Astrocyte (in vitro differentiated cells and primary cell): Measurements from ENCODE around the gene KHK. TPM values are rescaled to one million over a fixed set of nuclear protein-coding genes. Genes with fewer than 3 reads are reported as not detected.

ENCODE experiments used
- DNase-seq: peaks from one replicate; pipeline ENCODE4 v3.0.0-alpha.2; 2010; ENCODE audit warnings: low read depth
- FAIRE-seq: peaks from 2 replicates; lab custom pipeline; 2011; peaks lifted over from hg19 to GRCh38; lab: Jason Lieb, UNC
- H2AFZ ChIP-seq: 2 replicates; pipeline ENCODE4 v1.6.0; 2012; ENCODE audit warnings: low read depth, low read length, inconsistent platforms
- H3K27ac ChIP-seq: 2 replicates; pipeline ENCODE4 v1.5.1; 2011; ENCODE audit warnings: low read depth, low read length, inconsistent platforms
- H3K27me3 ChIP-seq: 2 replicates; pipeline ENCODE4 v1.6.0; 2011; ENCODE audit warnings: low read length, inconsistent platforms; ENCODE audit not compliant: insufficient read depth
- H3K36me3 ChIP-seq: 2 replicates; pipeline ENCODE4 v1.5.1; 2011; ENCODE audit warnings: low read length, inconsistent platforms; ENCODE audit not compliant: insufficient read depth
- H3K4me1 ChIP-seq: 2 replicates; pipeline ENCODE4 v1.5.1; 2011; ENCODE audit warnings: low read length, inconsistent platforms; ENCODE audit not compliant: insufficient read depth
- H3K4me2 ChIP-seq: 2 replicates; pipeline ENCODE4 v1.6.0; 2012; ENCODE audit warnings: low read length, inconsistent platforms
- H3K4me3 ChIP-seq: 2 replicates; pipeline ENCODE4 v1.5.1; 2011; ENCODE audit warnings: low read depth, mild to moderate bottlenecking, low read length, inconsistent platforms; ENCODE audit not compliant: insufficient read depth
- H3K79me2 ChIP-seq: 2 replicates; pipeline ENCODE4 v1.6.0; 2012; ENCODE audit warnings: mild to moderate bottlenecking, low read length, inconsistent platforms; ENCODE audit not compliant: insufficient read depth
- H3K9ac ChIP-seq: 2 replicates; pipeline ENCODE4 v1.6.0; 2012; ENCODE audit warnings: mild to moderate bottlenecking, low read length, inconsistent platforms
- H3K9me3 ChIP-seq: 2 replicates; pipeline ENCODE4 v1.5.1; 2012; ENCODE audit warnings: low read depth, mild to moderate bottlenecking, low read length, inconsistent platforms; ENCODE audit not compliant: insufficient read depth
- H4K20me1 ChIP-seq: 2 replicates; pipeline ENCODE4 v1.6.0; 2012; ENCODE audit warnings: low read length, inconsistent platforms; ENCODE audit not compliant: insufficient read depth
- H3K27ac Mint-ChIP-seq: one replicate; pipeline ENCODE4 v1.8.0; 2021; ENCODE audit warnings: mild to moderate bottlenecking, mixed read lengths; ENCODE audit not compliant: unreplicated experiment
- H3K27me3 Mint-ChIP-seq: one replicate; pipeline ENCODE4 v1.8.0; 2021; ENCODE audit warnings: low read depth, mixed read lengths; ENCODE audit not compliant: unreplicated experiment
- H3K36me3 Mint-ChIP-seq: one replicate; pipeline ENCODE4 v1.8.0; 2021; ENCODE audit warnings: low read depth, mixed read lengths; ENCODE audit not compliant: unreplicated experiment
- H3K4me1 Mint-ChIP-seq: one replicate; pipeline ENCODE4 v1.8.0; 2021; ENCODE audit warnings: low read depth, mixed read lengths; ENCODE audit not compliant: unreplicated experiment
- H3K4me3 Mint-ChIP-seq: one replicate; pipeline ENCODE4 v1.8.0; 2021; ENCODE audit warnings: mild to moderate bottlenecking, moderate library complexity, mixed read lengths; ENCODE audit not compliant: unreplicated experiment
- H3K9me3 Mint-ChIP-seq: one replicate; pipeline ENCODE4 v1.8.0; 2021; ENCODE audit warnings: mild to moderate bottlenecking, mixed read lengths; ENCODE audit not compliant: unreplicated experiment
- EZH2 ChIP-seq: IDR thresholded peaks from 2 replicates; pipeline ENCODE4 v1.6.1; 2012; ENCODE audit warnings: mild to moderate bottlenecking, low read length, inconsistent platforms; ENCODE audit not compliant: insufficient read depth
- total RNA-seq: library from RNA; stranded (reverse); gene quantifications from 2 replicates; pipeline ENCODE4 v1.2.1, GENCODE V29; 2021
- TF ChIP-seq, protein P1 (sequence below): IDR thresholded peaks from 2 replicates; pipeline ENCODE4 v1.5.1; 2011; ENCODE audit warnings: low read depth, mild to moderate bottlenecking, inconsistent platforms, low read length, moderate library complexity; ENCODE audit not compliant: insufficient read depth

Gene KHK
- total RNA-seq, 1 donor from 2014 or later = 0.95 TPM

DNA sequence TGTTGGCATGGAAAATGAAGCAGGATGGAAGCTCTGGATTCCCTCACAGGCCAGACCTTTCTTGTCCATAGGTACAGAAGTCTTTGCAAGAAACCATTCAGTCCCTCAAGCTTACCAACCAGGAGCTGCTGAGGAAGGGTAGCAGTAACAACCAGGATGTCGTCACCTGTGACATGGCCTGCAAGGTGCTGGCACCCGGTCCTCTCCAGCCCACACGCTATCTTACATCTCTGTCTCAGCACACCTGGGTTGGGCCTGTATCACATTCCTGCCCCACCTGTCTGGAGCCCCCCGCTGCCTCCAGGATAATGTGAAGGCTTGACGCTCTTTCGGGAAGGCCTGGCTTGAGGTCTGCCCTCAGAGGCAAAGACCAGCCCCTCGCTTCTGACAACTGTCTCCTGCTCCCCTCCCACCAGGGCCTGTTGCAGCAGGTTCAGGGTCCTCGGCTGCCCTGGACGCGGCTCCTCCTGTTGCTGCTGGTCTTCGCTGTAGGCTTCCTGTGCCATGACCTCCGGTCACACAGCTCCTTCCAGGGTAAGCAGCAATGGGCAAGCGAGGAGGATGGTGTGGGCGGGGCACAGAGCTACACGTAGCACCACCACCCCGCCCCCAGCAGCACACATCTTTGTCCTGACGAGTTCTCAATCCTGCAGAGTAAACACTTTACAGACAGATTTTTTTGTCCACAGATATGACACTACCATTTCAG is 47.8 kb upstream of the KHK start:
- Histone ChIP-seq H3K36me3 (peaks cover 52% of the 10 kb centered on the region), H3K9ac (no peak overlapping the region), H4K20me1 (peaks cover 94% of the 10 kb centered on the region), H3K79me2 (peaks cover 28% of the 10 kb centered on the region), H3K4me3 (no peak overlapping the region), H3K27ac (no peak overlapping the region), H3K4me2 (no peak overlapping the region), H3K27me3 (no peaks in the 10 kb centered on the region), H2AFZ (no peak overlapping the region), H3K4me1 (peaks cover 13% of the 10 kb centered on the region), H3K9me3 (no peaks in the 10 kb centered on the region)
- no peak overlapping the region for H3K27ac Mint-ChIP-seq
- peaks cover 34% of the 10 kb centered on the region for H3K36me3 Mint-ChIP-seq
- DNase-seq = no peak
- no peaks in the 10 kb centered on the region for H3K27me3 Mint-ChIP-seq
- FAIRE-seq = no peak
- TF ChIP-seq, protein P1, sequence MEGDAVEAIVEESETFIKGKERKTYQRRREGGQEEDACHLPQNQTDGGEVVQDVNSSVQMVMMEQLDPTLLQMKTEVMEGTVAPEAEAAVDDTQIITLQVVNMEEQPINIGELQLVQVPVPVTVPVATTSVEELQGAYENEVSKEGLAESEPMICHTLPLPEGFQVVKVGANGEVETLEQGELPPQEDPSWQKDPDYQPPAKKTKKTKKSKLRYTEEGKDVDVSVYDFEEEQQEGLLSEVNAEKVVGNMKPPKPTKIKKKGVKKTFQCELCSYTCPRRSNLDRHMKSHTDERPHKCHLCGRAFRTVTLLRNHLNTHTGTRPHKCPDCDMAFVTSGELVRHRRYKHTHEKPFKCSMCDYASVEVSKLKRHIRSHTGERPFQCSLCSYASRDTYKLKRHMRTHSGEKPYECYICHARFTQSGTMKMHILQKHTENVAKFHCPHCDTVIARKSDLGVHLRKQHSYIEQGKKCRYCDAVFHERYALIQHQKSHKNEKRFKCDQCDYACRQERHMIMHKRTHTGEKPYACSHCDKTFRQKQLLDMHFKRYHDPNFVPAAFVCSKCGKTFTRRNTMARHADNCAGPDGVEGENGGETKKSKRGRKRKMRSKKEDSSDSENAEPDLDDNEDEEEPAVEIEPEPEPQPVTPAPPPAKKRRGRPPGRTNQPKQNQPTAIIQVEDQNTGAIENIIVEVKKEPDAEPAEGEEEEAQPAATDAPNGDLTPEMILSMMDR = no peak
- no peak for TF ChIP-seq EZH2
- no peak overlapping the region for H3K4me3 Mint-ChIP-seq
- no peaks in the 10 kb centered on the region for H3K9me3 Mint-ChIP-seq
- H3K4me1 Mint-ChIP-seq = peaks cover 8% of the 10 kb centered on the region

DNA sequence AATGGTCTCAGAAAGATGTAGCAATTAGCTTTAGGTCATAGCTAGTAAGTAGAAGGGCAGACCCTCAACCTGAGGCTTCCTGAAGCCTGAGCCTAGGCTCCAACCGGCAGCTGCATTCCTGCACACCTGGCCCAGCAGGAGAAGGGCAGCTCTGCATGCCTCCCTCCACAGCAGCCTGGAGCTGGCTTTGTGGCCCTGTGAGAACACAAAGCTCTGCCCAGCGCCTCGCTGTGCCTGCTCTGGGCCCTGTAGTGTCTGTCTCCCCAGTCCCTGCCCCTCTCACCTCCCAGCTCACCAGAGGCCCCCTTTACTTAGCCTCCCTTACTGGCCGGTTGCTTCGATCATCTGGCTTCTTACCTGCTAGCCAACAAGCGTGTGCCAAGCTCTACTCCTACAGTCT is 47.1 kb upstream of the KHK start:
- peaks cover 52% of the 10 kb centered on the region for H3K36me3 ChIP-seq
- no peak overlapping the region for H3K27ac ChIP-seq
- Mint-ChIP-seq H3K27ac (no peak overlapping the region), H3K27me3 (no peaks in the 10 kb centered on the region), H3K9me3 (no peaks in the 10 kb centered on the region), H3K4me1 (peaks cover 5% of the 10 kb centered on the region), H3K4me3 (no peak overlapping the region), H3K36me3 (peaks cover 30% of the 10 kb centered on the region)
- no peak for TF ChIP-seq EZH2
- TF ChIP-seq, protein P1 = no peak
- H2AFZ ChIP-seq = no peak overlapping the region
- H3K4me1 ChIP-seq = peaks cover 7% of the 10 kb centered on the region
- H3K79me2 ChIP-seq = peaks cover 21% of the 10 kb centered on the region
- FAIRE-seq = no peak
- DNase-seq = no peak
- H3K9ac ChIP-seq = no peak overlapping the region
- H3K27me3 ChIP-seq = no peaks in the 10 kb centered on the region
- H3K4me2 ChIP-seq = no peak overlapping the region
- H4K20me1 ChIP-seq = peaks cover 88% of the 10 kb centered on the region
- H3K4me3 ChIP-seq = no peak overlapping the region
- H3K9me3 ChIP-seq = no peaks in the 10 kb centered on the region

DNA sequence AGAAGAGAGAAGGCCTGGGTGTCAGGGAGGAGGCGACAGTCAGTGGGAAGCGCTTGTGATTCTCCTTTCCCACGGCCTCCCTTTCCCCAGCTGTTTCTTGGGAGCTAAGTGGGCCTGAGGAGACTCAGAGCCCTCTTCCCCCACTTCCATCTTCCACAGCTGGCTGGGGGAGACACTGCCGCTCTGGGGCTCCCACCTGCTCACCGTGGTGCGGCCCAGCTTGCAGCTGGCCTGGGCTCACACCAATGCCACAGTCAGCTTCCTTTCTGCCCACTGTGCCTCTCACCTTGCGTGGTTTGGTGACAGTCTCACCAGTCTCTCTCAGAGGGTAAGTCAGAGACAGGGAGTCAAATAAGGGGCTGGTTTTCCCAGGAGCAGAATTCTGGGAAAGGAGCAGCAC is 46.7 kb upstream of the KHK start:
- Histone ChIP-seq H3K27me3 (no peaks in the 10 kb centered on the region), H3K79me2 (peaks cover 17% of the 10 kb centered on the region), H3K4me1 (peaks cover 7% of the 10 kb centered on the region), H3K4me3 (no peak overlapping the region), H2AFZ (no peak overlapping the region), H3K9ac (no peak overlapping the region), H3K36me3 (peaks cover 50% of the 10 kb centered on the region), H3K9me3 (no peaks in the 10 kb centered on the region), H4K20me1 (peaks cover 85% of the 10 kb centered on the region), H3K4me2 (no peak overlapping the region), H3K27ac (no peak overlapping the region)
- DNase-seq (no peak), FAIRE-seq (no peak)
- Mint-ChIP-seq H3K4me1 (peaks cover 5% of the 10 kb centered on the region), H3K4me3 (no peak overlapping the region), H3K9me3 (no peaks in the 10 kb centered on the region), H3K27me3 (no peaks in the 10 kb centered on the region), H3K36me3 (peaks cover 33% of the 10 kb centered on the region), H3K27ac (no peak overlapping the region)
- TF ChIP-seq EZH2 = no peak
- TF ChIP-seq, protein P1 = no peak
